ENCODE measurements around the gene GTPBP6. TPM values are rescaled to one million over a fixed set of nuclear protein-coding genes. Genes with fewer than 3 reads are reported as not detected.

Gene GTPBP6
- total and polyA plus RNA-seq, 7 donors = 48.1 to 63.4 (median 50.0) TPM

- Histone ChIP-seq H3K9me3 (no peaks in the 10 kb centered on the region), H3K27me3 (ENCODE audit: insufficient read depth in 3 of 3, low read length in 2 of 3) (peaks cover 0 to 11% (median 5%) of the 10 kb centered on the region in 3 donors), H3K4me3 (no peak overlapping the region), H3K27ac (no peak overlapping the region), H3K36me3 (ENCODE audit: insufficient read depth in 1 of 2, low read depth in 1 of 2) (no peaks in the 10 kb centered on the region), H3K4me1 (no peaks in the 10 kb centered on the region)
- ATAC-seq (peak in 3 of 4 donors; percentile 9 to 41 (median 29)), DNase-seq (peak; percentile 27 to 64)
- intact Hi-C loops (cut with DNase I) = loop anchor here in 1 of 2 donors (5.0 kb wide), 1 partner anchor 38 kb away; no protein-coding TSS in a partner anchor
- WGBS, 3 donors = 72 to 75% (median 73%) methylated on average over 35 to 38 of the region's 38 CpGs
- TF ChIP-seq CTCF (IDR thresholded peaks at IDR 0.05) = no peak
These were observed 5.4 kb upstream of the GTPBP6 start for GRCh38 chrX:323721-324628.

- H3K36me3 ChIP-seq (ENCODE audit: insufficient read depth in 1 of 2, low read depth in 1 of 2) = peaks cover 0 to 6% of the 10 kb centered on the region in 2 donors
- H3K27ac ChIP-seq = peak overlapping the region; percentile 16
- WGBS, 3 donors = 3 to 7% (median 5%) methylated on average over 22 to 24 of the region's 24 CpGs
- DNase-seq = peak; percentile 25 to 65
- H3K27me3 ChIP-seq (ENCODE audit: insufficient read depth in 3 of 3, low read length in 2 of 3) = peaks cover 0 to 8% (median 3%) of the 10 kb centered on the region in 3 donors
- intact Hi-C loops (cut with DNase I) = loop anchor here in 1 of 2 donors (5.0 kb wide), 1 partner anchor 42 kb away; no protein-coding TSS in a partner anchor
- no peaks in the 10 kb centered on the region for H3K9me3 ChIP-seq
- no peak for ATAC-seq
- peak overlapping the region; percentile 94 for H3K4me3 ChIP-seq
- TF ChIP-seq CTCF (IDR thresholded peaks at IDR 0.05) = no peak
- H3K4me1 ChIP-seq = no peaks in the 10 kb centered on the region
These were observed 1.7 kb upstream of the GTPBP6 start for GRCh38 chrX:320126-320783.

DNA sequence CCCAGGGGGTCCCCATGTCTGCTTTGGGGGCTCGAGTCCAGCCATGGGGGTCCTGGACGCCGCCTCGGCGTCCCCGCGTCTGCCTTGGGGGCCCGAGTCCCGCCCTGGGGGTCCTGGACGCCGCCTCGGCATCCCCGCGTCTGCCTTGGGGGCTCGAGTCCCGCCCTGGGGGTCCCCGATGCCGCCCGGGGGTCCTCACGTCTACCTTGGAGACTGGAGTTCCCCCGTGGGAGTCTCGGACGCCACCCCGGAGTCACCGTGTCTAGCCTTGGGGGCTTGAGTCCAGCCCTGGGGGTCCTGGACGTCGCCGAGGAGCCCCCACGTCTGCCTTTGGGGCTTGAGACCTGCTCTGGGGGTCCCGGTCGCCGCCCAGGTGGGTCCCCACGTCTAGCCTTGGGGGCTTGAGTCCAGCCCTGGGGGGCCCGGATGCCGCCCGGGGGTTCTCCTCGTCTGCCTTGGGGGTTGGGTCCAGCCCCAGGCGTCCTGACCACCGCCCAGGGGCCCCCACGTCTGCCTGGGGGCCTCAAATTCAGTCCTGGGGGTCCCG lies 1.1 kb upstream of the GTPBP6 start:
- Histone ChIP-seq H3K4me3 (peak overlapping the region; percentile 94), H3K27me3 (ENCODE audit: insufficient read depth in 3 of 3, low read length in 2 of 3) (peaks cover 0 to 2% (median under 1%) of the 10 kb centered on the region in 3 donors), H3K9me3 (no peaks in the 10 kb centered on the region), H3K4me1 (no peaks in the 10 kb centered on the region), H3K36me3 (ENCODE audit: insufficient read depth in 1 of 2, low read depth in 1 of 2) (peaks cover 3 to 12% of the 10 kb centered on the region in 2 donors), H3K27ac (peak overlapping the region; percentile 86)
- WGBS, 3 donors = 0 to 1% (median 1%) methylated on average over 32 to 41 of the region's 41 CpGs
- TF ChIP-seq CTCF (IDR thresholded peaks at IDR 0.05) = no peak
- no peak for ATAC-seq
- DNase-seq = peak in 1 of 2 donors; percentile 69
- intact Hi-C loops (cut with DNase I) = loop anchor here in 1 of 2 donors (5.0 kb wide), 2 partner anchors 37 to 43 kb away; partner anchors contain the start of gene PLCXD1

DNA sequence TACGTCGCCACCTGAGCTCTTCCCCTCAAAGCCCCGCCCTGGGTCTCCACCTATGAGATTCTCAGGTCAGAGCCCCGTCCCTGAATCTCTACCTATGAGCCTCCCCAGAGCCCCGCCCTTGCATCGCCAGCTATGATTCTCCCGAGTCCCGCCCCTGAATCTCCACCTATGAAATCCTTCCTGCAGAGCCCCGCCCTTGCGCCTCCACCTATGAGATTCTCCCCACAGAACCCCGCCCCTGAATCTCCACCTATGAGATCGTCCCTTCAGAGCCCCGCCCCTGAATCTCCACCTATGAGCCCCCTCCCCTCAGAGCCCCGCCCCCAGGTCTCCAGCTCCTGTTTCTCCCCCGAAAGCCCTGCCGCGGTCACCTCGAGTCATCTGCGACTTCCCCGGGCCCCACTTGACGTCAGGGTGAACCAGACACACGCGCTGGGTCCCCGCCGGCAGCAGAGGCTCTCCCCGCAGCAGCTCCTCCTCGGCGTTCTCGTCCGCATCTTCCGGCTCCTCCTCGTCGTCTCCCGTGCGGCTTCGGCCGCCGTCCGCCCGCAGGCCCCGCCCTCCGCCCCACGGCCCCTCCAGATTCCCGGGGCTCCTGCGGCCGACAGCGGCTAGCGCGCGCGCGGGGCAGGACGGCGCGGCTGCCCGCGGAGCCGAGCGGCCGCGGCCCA lies 393 bp downstream of the GTPBP6 start:
- Histone ChIP-seq H3K36me3 (ENCODE audit: insufficient read depth in 1 of 2, low read depth in 1 of 2) (peaks cover 3 to 26% of the 10 kb centered on the region in 2 donors), H3K9me3 (no peaks in the 10 kb centered on the region), H3K4me1 (no peaks in the 10 kb centered on the region), H3K27ac (peak overlapping the region; percentile 95), H3K4me3 (peak overlapping the region; percentile 94), H3K27me3 (ENCODE audit: insufficient read depth in 3 of 3, low read length in 2 of 3) (no peaks in the 10 kb centered on the region)
- intact Hi-C loops (cut with DNase I) = loop anchor here in 1 of 2 donors (5.0 kb wide), 1 partner anchor 36 kb away; the partner anchor contains the start of gene PLCXD1
- DNase-seq (peak; percentile 98 to 99), ATAC-seq (peak; percentile 82 to 84 (median 82))
- no peak for TF ChIP-seq CTCF (IDR thresholded peaks at IDR 0.05)
- 0 to 1% (median 1%) methylated on average over 46 to 61 of the region's 61 CpGs for WGBS, 3 donors

Measured in psoas muscle (tissue), 8 donors.